ENCODE results near the gene EP300. TPM values are rescaled to one million over a fixed set of nuclear protein-coding genes. Genes with fewer than 3 reads are reported as not detected.
"Not testable (repeated sequence)": the region's sequence is repeated elsewhere in the genome, so short reads cannot be mapped to it uniquely, and the experiment has no call there.

EP300 gene
- 100 to 1,000 TPM; 142 to 155 (median 149) TPM for total RNA-seq

DNA sequence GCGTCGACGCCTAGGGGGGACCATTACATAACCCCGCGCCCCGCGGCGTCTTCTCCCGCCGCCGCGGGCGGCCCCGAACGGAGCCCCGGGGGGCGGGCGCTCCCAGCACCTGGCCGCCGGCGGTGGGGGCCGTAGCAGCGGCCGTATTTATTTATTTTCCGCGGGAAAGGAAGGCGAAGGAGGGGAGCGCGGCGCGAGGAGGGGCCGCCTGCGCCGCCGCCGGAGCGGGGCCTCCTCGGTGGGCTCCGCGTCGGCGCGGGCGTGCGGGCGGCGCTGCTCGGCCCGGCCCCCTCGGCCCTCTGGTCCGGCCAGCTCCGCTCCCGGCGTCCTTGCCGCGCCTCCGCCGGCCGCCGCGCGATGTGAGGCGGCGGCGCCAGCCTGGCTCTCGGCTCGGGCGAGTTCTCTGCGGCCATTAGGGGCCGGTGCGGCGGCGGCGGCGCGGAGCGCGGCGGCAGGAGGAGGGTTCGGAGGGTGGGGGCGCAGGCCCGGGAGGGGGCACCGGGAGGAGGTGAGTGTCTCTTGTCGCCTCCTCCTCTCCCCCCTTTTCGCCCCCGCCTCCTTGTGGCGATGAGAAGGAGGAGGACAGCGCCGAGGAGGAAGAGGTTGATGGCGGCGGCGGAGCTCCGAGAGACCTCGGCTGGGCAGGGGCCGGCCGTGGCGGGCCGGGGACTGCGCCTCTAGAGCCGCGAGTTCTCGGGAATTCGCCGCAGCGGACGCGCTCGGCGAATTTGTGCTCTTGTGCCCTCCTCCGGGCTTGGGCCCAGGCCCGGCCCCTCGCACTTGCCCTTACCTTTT is at the start of gene EP300:
TSS of gene EP300 (plus strand) at position 570 of the 795 bp plus-strand sequence. CDS start 413 bp downstream, outside the sequence.
- Histone ChIP-seq H3K27ac (peak within 1 kb of the TSS; percentile 99 to 100 (median 100)), H3K36me3 (no peaks in the 10 kb centered on the region), H3K4me3 (peak within 1 kb of the TSS; percentile 84 to 95 (median 92)), H3K27me3 (no peaks in the 10 kb centered on the region), H3K9me3 (no peaks in the 10 kb centered on the region), H3K4me1 (peaks cover 0 to 20% (median 6%) of the 10 kb centered on the region in 4 donors)
- peak; percentile 89 to 94 (median 94) for DNase-seq
- peak; percentile 37 to 73 for TF ChIP-seq POLR2A (IDR thresholded peaks at IDR 0.05)
- TF ChIP-seq, protein P1, sequence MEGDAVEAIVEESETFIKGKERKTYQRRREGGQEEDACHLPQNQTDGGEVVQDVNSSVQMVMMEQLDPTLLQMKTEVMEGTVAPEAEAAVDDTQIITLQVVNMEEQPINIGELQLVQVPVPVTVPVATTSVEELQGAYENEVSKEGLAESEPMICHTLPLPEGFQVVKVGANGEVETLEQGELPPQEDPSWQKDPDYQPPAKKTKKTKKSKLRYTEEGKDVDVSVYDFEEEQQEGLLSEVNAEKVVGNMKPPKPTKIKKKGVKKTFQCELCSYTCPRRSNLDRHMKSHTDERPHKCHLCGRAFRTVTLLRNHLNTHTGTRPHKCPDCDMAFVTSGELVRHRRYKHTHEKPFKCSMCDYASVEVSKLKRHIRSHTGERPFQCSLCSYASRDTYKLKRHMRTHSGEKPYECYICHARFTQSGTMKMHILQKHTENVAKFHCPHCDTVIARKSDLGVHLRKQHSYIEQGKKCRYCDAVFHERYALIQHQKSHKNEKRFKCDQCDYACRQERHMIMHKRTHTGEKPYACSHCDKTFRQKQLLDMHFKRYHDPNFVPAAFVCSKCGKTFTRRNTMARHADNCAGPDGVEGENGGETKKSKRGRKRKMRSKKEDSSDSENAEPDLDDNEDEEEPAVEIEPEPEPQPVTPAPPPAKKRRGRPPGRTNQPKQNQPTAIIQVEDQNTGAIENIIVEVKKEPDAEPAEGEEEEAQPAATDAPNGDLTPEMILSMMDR (IDR thresholded peaks at IDR 0.05): peak in 4 of 6 experiments; percentile 42 to 50 (median 44)

DNA sequence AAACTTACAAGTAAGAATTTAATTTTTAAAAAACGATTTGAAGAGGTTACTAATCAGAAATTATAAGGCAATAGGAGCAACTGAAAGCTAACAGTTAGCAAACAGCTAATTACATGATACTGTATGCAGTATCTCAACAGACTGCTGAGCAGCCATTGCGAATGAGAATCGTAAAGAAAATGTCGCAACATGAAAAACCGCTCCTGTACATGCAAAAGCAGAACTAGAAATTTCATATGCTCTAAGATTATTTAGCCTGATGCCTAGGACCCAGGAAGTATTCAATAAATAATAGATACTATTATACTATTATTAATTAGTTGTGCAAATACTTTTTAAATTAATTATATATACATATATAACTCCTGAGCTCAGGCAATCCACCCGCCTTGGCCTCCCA is 48.7 kb upstream of the EP300 start:
- no peak for DNase-seq
- H3K4me3 ChIP-seq: no peak overlapping the region
- no peak overlapping the region for H3K27ac ChIP-seq
- no peaks in the 10 kb centered on the region for H3K27me3 ChIP-seq
- H3K36me3 ChIP-seq: no peaks in the 10 kb centered on the region
- H3K9me3 ChIP-seq: no peaks in the 10 kb centered on the region
- H3K4me1 ChIP-seq: no peaks in the 10 kb centered on the region
- TF ChIP-seq, protein P1 (IDR thresholded peaks at IDR 0.05): no peak
- no peak for TF ChIP-seq POLR2A (IDR thresholded peaks at IDR 0.05)

DNA sequence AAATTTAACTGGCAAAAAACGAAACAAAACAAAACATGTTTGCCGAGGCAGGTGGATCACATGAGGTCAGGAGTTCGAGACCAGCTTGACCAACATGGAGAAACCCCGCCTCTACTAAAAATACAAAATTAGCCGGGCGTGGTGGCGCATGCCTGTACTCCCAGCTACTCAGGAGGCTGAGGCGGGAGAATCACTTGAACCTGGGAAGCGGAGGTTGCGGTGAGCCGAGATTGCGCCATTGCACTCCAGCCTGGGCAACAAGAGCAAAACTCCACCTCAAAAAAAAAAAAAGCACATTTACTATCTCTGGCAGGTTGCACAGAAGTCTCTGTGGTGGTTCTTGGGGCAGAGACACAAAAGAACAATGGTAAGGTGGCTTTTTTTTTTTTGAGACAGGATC is 46.8 kb upstream of the EP300 start:
- not testable (repeated sequence) for H3K9me3 ChIP-seq, H3K4me3 ChIP-seq, H3K27ac ChIP-seq, DNase-seq, H3K27me3 ChIP-seq, H3K36me3 ChIP-seq, H3K4me1 ChIP-seq

DNA sequence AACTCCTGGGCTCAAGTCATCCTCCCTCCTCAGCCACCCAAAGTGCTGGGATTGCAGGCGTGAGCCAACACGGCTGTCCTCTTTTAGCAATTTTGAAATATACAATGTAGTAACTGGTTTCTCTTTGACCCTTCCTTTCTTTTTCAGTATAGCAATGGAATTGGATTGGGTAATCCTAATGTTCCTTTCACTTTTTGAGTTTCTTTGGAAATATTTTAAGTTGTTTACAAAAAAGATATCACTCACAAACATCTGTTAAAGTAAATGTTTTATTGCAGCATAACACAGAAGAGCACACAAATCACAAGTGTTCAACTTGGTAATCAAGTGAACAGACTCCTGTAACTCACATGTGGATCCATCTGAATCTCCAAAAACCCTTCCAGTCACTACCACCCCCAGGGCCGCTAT is 44.6 kb upstream of the EP300 start:
- H3K27ac ChIP-seq: peak overlapping the region in 1 of 4 donors; percentile 38
- H3K4me3 ChIP-seq: no peak overlapping the region
- no peak for TF ChIP-seq POLR2A (IDR thresholded peaks at IDR 0.05)
- TF ChIP-seq, protein P1 (IDR thresholded peaks at IDR 0.05): no peak
- DNase-seq: no peak
- H3K36me3 ChIP-seq: no peaks in the 10 kb centered on the region
- no peaks in the 10 kb centered on the region for H3K27me3 ChIP-seq
- no peaks in the 10 kb centered on the region for H3K4me1 ChIP-seq
- no peaks in the 10 kb centered on the region for H3K9me3 ChIP-seq

DNA sequence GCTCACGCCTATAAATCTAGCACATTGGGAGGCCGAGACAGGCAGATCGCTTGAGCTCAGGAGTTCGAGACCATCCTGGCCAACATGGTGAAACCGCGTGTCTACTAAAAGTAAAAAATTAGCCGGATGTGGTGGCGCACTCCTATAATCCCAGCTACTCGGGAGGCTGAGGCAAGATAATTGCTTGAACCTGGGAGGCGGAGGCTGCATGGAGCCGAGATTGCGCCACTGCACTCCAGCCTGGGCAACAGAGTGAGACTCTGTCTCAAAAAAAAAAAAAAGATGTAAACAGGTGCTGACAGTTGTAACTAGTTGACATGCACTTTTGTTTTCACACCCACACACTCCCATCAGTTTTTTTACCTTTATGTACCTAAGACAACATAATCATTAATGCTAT is 44.0 kb upstream of the EP300 start:
- H3K4me1 ChIP-seq, H3K9me3 ChIP-seq, DNase-seq, H3K36me3 ChIP-seq, H3K27me3 ChIP-seq: not testable (repeated sequence)
- H3K4me3 ChIP-seq: peak overlapping the region in 2 of 4 donors; percentile 21 to 25
- H3K27ac ChIP-seq: peak overlapping the region in 3 of 4 donors; percentile 1 to 55 (median 36)

DNA sequence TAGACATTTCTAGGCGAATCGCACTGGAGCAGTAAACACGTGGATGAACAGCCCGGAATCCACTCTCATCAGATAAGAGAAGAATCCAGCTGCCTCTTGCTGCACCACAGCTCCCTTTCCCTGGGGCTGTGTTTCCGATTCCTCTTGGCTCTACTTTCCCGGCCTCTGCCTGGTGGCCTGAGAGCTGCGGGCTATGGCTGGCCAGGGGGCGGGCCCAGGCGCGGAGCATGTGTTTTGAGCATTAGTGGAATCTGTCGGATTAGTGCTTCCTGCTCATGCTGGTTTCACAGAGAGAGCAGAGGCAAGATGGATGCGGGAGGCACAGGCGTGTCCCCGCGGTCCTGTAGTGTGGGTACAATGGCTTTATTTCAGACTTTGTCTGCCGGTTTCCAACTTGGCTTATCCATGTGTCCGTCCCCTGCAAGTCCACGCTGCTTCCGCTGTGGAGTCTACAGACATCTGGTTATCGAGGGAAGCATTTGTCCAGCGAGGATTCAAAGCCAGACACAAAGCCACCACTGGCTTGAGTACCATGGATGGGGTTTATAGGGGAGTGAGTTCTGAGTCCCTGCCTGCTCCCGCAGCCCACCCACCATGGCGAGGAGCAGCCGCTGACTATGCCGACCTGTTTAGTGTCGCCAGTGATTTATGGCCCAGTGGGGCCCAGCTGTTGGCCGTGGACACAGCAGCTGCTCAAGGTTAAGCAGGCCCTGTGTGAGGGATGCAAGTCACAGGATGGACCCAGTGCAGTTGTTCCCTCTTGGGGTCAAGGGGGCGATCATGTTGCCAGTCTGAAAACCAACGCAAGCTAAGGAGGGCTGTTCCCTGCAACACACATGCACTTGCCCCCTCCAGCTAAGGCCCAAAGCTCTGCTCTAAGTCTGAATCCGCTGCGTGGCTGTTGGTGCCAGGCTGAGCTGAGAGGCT is 43.3 kb upstream of the EP300 start:
- H3K27me3 ChIP-seq: no peaks in the 10 kb centered on the region
- H3K4me3 ChIP-seq: peak overlapping the region in 2 of 4 donors; percentile 21 to 25

DNA sequence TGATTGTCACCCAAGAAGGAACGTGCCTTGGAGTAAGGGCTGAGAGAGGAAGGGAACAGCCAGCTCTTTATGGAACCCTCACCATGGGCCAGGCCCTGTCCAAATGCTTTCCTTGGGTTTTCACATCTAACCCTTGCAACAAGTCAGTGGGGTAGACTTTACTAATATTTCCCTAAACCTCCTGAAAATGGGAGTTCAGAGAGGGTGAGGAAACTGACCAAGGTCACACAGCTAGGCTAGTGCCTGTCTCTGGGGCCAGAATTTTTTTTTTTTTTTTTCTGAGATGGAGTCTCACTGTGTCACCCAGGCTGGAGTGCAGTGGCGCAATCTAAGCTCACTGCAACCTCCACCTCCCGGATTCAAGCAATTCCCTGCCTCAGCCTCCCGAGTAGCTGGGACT is 42.6 kb upstream of the EP300 start:
- H3K4me1 ChIP-seq, H3K9me3 ChIP-seq, H3K27me3 ChIP-seq, H3K36me3 ChIP-seq, DNase-seq, H3K27ac ChIP-seq, H3K4me3 ChIP-seq: not testable (repeated sequence)

More for the DNA sequence above, 43.3 kb upstream of the EP300 start:
- Histone ChIP-seq H3K27ac (peak overlapping the region in 3 of 4 donors; percentile 20 to 55 (median 36)), H3K9me3 (no peaks in the 10 kb centered on the region), H3K4me1 (no peaks in the 10 kb centered on the region), H3K36me3 (no peaks in the 10 kb centered on the region)
- TF ChIP-seq, protein P1 (IDR thresholded peaks at IDR 0.05): no peak
- no peak for TF ChIP-seq POLR2A (IDR thresholded peaks at IDR 0.05)
- DNase-seq: peak in 2 of 3 donors; percentile 54 to 57
